GM13976 (cell line): ENCODE results near the gene AGPS.

Experiments used
- DNase-seq: peaks from one replicate; pipeline ENCODE4 v3.0.0; 2012; ENCODE audit warnings: low spot score
- in situ Hi-C: fragments of 300-500 bp; cut with MboI; formaldehyde crosslinking; loops from one replicate; pipeline ENCODE4 v1.12.0; 2022; ENCODE audit warnings: low sequenced_read_pairs, mixed read lengths, inconsistent platforms; ENCODE audit not compliant: unreplicated experiment
- TF ChIP-seq, protein P1 (sequence below): IDR thresholded peaks from 2 replicates; pipeline ENCODE4 v1.5.1; 2012; ENCODE audit warnings: borderline replicate concordance, mild to moderate bottlenecking; ENCODE audit not compliant: insufficient read depth; ENCODE audit errors: extremely low read depth, missing control alignments, control extremely low read depth

Gene AGPS

DNA sequence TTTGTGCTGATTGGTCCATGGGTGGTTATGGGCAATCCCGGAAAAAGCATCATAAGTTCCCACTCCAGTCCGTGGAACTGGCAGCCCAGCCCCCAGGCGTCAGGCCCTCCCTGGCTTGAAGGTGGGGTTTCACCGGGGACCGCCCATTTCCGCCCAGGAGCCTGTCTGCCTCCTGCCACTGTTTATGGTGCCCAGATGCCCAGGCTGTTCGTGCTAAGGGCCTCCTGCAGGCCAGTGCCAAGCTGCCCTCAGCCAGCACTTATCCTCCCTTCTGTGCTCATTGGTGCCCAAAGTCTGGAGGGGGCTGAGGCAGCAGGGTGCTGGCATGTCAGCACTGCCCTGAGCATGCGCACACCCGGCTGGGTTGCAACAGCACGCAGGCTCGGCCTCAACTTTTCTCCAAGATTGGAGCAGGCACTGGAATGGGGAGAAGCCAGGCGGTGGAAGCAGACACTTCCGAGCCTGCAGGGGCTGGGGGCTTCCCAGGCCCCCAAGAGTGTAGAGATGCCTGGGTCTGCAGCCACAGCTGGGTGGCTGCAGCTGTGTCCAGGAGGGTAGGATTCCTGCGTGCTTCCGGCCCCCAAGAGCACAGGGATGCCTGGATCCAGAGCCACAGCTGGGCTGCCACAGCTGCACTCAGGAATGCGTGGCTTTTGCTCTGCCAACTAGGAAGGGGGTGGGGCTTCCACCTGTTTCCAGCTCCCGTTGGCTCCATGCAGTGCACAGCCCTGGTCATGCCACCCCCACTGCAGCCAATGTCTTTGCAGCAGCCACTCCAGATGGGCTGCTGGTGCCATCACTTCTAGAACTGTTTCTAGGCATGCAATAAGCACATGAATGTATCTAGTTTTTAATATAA lies 74.0 kb downstream of the AGPS start:
- TF ChIP-seq, protein P1, sequence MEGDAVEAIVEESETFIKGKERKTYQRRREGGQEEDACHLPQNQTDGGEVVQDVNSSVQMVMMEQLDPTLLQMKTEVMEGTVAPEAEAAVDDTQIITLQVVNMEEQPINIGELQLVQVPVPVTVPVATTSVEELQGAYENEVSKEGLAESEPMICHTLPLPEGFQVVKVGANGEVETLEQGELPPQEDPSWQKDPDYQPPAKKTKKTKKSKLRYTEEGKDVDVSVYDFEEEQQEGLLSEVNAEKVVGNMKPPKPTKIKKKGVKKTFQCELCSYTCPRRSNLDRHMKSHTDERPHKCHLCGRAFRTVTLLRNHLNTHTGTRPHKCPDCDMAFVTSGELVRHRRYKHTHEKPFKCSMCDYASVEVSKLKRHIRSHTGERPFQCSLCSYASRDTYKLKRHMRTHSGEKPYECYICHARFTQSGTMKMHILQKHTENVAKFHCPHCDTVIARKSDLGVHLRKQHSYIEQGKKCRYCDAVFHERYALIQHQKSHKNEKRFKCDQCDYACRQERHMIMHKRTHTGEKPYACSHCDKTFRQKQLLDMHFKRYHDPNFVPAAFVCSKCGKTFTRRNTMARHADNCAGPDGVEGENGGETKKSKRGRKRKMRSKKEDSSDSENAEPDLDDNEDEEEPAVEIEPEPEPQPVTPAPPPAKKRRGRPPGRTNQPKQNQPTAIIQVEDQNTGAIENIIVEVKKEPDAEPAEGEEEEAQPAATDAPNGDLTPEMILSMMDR: no peak
- in situ Hi-C loops: no loop called here
- no peak for DNase-seq

DNA sequence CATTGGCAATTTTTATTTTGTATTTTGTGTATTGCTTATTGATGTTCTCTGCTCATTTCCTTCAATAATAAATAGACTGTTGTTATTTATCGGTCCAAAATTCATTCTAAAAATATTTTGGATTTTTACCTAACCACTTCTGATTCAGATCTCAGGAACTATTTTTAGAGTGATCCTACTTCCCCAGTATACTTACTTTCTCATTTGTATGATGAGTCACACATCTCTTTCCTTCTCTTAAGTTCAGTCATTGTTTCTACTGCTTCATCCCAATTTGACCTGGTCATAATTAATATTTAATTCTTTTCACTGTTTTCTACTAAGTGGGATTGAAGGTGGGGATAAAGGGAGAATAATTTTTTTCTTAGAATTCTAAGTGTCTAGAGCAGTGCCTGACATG lies 75.1 kb downstream of the AGPS start:
- in situ Hi-C loops: no loop called here
- TF ChIP-seq, protein P1: no peak
- no peak for DNase-seq

DNA sequence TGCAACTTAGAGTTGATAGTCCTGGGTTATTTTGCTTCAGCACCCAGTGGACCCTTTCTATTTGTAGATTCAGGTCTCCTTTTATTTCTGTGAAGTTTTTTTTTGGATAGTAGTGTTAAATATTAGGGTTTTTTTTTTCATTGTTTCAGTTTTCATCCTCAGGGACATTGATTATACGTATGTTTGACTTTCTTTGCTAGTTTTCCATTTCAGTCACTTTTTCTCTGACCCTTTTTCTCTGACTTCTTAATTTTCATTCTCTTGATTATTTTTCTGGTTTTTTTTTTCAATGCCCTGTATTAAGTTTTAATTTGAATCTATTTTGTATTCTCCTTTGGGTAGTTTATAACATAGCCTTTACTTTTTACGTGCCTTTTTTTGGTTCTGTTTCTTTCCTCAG lies 79.4 kb downstream of the AGPS start:
- DNase-seq: no peak
- in situ Hi-C loops: no loop called here
- TF ChIP-seq, protein P1: no peak

DNA sequence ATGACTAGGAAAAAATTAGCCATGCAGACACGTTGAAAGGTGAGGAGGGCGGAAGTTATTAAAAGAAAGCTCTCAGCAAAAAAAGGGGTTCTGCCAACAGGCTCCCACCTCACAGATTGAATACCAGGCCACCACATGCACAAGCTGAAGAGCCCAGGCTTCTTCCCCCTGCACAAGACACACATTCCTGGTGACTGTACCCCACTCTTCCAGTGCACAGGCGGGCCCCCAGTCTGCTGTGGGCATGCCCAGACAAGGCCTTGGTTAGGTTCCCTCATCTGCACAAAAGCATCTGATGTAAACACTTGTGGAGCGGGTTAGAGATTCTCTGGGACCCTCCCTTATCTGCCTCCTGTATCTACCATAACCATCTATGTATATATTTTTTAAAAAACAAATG lies 81.7 kb downstream of the AGPS start:
- no peak for DNase-seq
- in situ Hi-C loops: no loop called here
- TF ChIP-seq, protein P1: no peak

DNA sequence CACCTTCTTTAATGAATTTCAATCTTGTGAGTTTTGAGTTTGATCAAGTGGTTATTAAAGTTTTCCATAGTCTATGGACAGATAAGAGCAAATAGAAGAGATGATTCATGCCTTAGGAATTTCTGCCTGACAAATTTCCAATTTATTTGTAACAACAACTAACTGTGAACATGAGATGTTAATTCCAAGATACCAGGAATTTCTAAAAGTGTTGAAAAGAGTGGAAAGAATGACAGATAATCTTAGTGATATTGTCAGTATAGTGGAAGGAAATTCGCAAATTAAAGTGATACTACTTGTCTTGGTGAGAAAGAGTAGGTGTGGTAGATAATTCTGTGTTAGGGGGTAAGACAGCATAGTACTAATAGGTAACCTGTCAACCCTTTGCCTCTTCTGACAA lies 82.4 kb downstream of the AGPS start:
- in situ Hi-C loops: no loop called here
- no peak for DNase-seq
- TF ChIP-seq, protein P1: no peak

DNA sequence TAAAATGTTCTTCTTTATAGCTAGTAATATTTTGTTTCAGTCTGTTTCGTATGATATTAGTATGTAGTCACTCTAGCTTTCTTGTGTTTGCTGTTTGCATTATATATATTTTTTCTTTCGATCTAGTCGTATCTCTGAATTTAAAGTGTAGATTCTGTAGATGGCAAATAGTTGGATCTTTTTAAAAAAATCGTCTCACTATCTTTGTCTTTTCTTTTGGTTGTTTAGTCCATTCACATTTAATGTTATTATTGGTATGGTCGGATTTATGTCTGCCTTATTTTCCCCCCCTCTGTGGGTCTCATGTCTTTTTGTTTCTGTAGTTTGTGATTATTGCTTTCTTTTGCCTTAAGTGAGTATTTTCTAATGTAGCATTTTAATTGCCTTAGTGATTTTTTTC lies 84.3 kb downstream of the AGPS start:
- in situ Hi-C loops: no loop called here
- DNase-seq: no peak
- TF ChIP-seq, protein P1: no peak
